Subcutaneous adipose tissue (tissue), 4 donors: ENCODE measurements around the gene MAGI3. TPM values are rescaled to one million over a fixed set of nuclear protein-coding genes. Genes with fewer than 3 reads are reported as not detected.

ENCODE experiments used
- CTCF ChIP-seq: fragments of 450-650 bp; IDR thresholded peaks from one replicate; pipeline ENCODE4 v1.5.1; 2016; ENCODE audit warnings: low read depth, mild to moderate bottlenecking, control low read depth, antibody characterized with exemption, moderate library complexity
- total RNA-seq, 4 donors: library from RNA; depleted of rRNA; stranded (reverse); fragments of >200 nt; gene quantifications; one replicate each; pipeline ENCODE4 v1.1.0, GENCODE V29; 2016

MAGI3 gene
- total RNA-seq, 4 donors from 2014 or later = 11.6 to 19.4 (median 15.7) TPM

- TF ChIP-seq CTCF = no peak
Measured at GRCh38 chr1:113437554-113438341, 47.4 kb downstream of the MAGI3 start.

GRCh38 chr1:113438505-113439276 is 48.4 kb downstream of the MAGI3 start:
- no peak for TF ChIP-seq CTCF

- TF ChIP-seq CTCF = no peak
Measured at GRCh38 chr1:113439277-113439670, 49.0 kb downstream of the MAGI3 start.

GRCh38 chr1:113442131-113442530 is 51.8 kb downstream of the MAGI3 start:
- TF ChIP-seq CTCF = no peak

GRCh38 chr1:113444857-113445256 is 54.5 kb downstream of the MAGI3 start:
- TF ChIP-seq CTCF = no peak

GRCh38 chr1:113451710-113452109 is 61.4 kb downstream of the MAGI3 start:
- TF ChIP-seq CTCF = no peak
